H1 (cell line): ENCODE measurements around the gene KCNAB2. TPM values are rescaled to one million over a fixed set of nuclear protein-coding genes. Genes with fewer than 3 reads are reported as not detected.

Experiments
- CTCF ChIA-PET: fragments of 300-600 bp; sonication (Branson Sonifier 250); formaldehyde crosslinking; loops from one replicate; lab custom pipeline; 2021; ENCODE audit not compliant: partially characterized antibody; lab: Charles Lee
- POLR2A ChIA-PET: fragments of 300-600 bp; sonication (Branson Sonifier 250); formaldehyde crosslinking; loops from one replicate; lab custom pipeline; 2021; ENCODE audit warnings: inconsistent platforms; ENCODE audit not compliant: partially characterized antibody; lab: Charles Lee
- DNase-seq, 2 experiments: peaks; one replicate each; pipeline versions ENCODE4 v3.0.0 to v3.0.0-alpha.2; 2010 to 2022; ENCODE audit warnings: low spot score in 2 of 2, low read depth in 1 of 2, mixed read lengths in 1 of 2
- FAIRE-seq: peaks from 2 replicates; lab custom pipeline; 2011; peaks lifted over from hg19 to GRCh38; lab: Jason Lieb, UNC
- H2AFZ ChIP-seq: 2 replicates; pipeline ENCODE4 v1.8.1; 2012; ENCODE audit warnings: low read length, inconsistent platforms
- H2AK5ac ChIP-seq: 2 replicates; pipeline ENCODE4 v1.6.1; 2013; ENCODE audit warnings: low read depth, low read length
- H2BK120ac ChIP-seq: replicated peaks from 2 replicates; pipeline ENCODE3; 2013; ENCODE audit warnings: low read depth, low read length, inconsistent platforms
- H2BK12ac ChIP-seq: 2 replicates; pipeline ENCODE4 v1.6.1; 2013; ENCODE audit warnings: low read depth, low read length
- H2BK15ac ChIP-seq: 2 replicates; pipeline ENCODE4 v1.6.1; 2013; ENCODE audit warnings: low read length
- H2BK20ac ChIP-seq: 2 replicates; pipeline ENCODE4 v1.6.1; 2013; ENCODE audit warnings: low read length
- H2BK5ac ChIP-seq: 2 replicates; pipeline ENCODE4 v1.6.1; 2013; ENCODE audit warnings: low read depth, low read length
- H3K14ac ChIP-seq: 2 replicates; pipeline ENCODE4 v1.6.1; 2013; ENCODE audit warnings: inconsistent platforms; ENCODE audit not compliant: insufficient read length
- H3K18ac ChIP-seq: 2 replicates; pipeline ENCODE4 v1.6.1; 2013; ENCODE audit warnings: low read length; ENCODE audit errors: extremely low read depth
- H3K23ac ChIP-seq: 2 replicates; pipeline ENCODE4 v1.6.1; 2013; ENCODE audit warnings: inconsistent platforms; ENCODE audit not compliant: insufficient read length
- H3K23me2 ChIP-seq: 2 replicates; pipeline ENCODE4 v1.6.1; 2013; ENCODE audit warnings: low read depth, low read length
- H3K27ac ChIP-seq: 2 replicates; pipeline ENCODE4 v1.6.1; 2011; ENCODE audit warnings: low read depth, low read length, inconsistent platforms
- H3K27me3 ChIP-seq, 4 experiments: replicated peaks in 1 of 4; 1 replicate in 1 of 4; 2 replicates in 3 of 4; pipeline versions ENCODE4 v1.6.1 to v1.8.1; 2011 to 2013; ENCODE audit warnings: low read length in 3 of 4, mild to moderate bottlenecking in 3 of 4, inconsistent platforms in 2 of 4, mixed read lengths in 2 of 4, moderate library complexity in 1 of 4; ENCODE audit not compliant: control insufficient read depth in 3 of 4, insufficient read depth in 3 of 4; ENCODE audit errors: extremely low read depth in 1 of 4
- H3K36me3 ChIP-seq, 4 experiments: 2 replicates each; pipeline versions ENCODE4 v1.6.1 to v1.8.1; 2011 to 2013; ENCODE audit warnings: mild to moderate bottlenecking in 4 of 4, low read length in 3 of 4, moderate library complexity in 2 of 4, control low read depth in 1 of 4, inconsistent platforms in 1 of 4; ENCODE audit not compliant: insufficient read depth in 4 of 4, control insufficient read depth in 2 of 4
- H3K4ac ChIP-seq: replicated peaks from 2 replicates; pipeline ENCODE3; 2013; ENCODE audit warnings: low read length, low read depth, mixed read lengths, inconsistent platforms; ENCODE audit not compliant: insufficient read length
- H3K4me1 ChIP-seq, 4 experiments: replicated peaks in 1 of 4; 1 replicate in 1 of 4; 2 replicates in 3 of 4; pipeline versions ENCODE4 v1.6.1 to v1.8.1; 2011 to 2013; ENCODE audit warnings: low read length in 3 of 4, inconsistent platforms in 2 of 4, mixed read lengths in 1 of 4; ENCODE audit not compliant: insufficient read depth in 4 of 4, control insufficient read depth in 3 of 4
- H3K4me2 ChIP-seq, 2 experiments: 2 replicates each; pipeline versions ENCODE4 v1.6.1 to v1.8.1; 2011 to 2013; ENCODE audit warnings: low read depth in 2 of 2, low read length in 2 of 2, control low read depth in 1 of 2, inconsistent platforms in 1 of 2, mild to moderate bottlenecking in 1 of 2; ENCODE audit not compliant: insufficient read depth in 1 of 2
- H3K4me3 ChIP-seq, 4 experiments: fragments of 200-600, 300-600 bp in 1 of 4; sonication (generic), shearing (Covaris generic), sonication (Bioruptor Twin) in 1 of 4; 2 replicates each; pipeline versions ENCODE4 v1.5.1 to v1.8.1; 2011 to 2016; ENCODE audit warnings: low read length in 4 of 4, low read depth in 3 of 4, control low read depth in 2 of 4, inconsistent platforms in 2 of 4, mild to moderate bottlenecking in 2 of 4, mixed read lengths in 1 of 4, moderate library complexity in 1 of 4; ENCODE audit not compliant: insufficient read depth in 2 of 4; ENCODE audit errors: extremely low read depth in 1 of 4
- H3K56ac ChIP-seq: replicated peaks from 2 replicates; pipeline ENCODE3; 2013; ENCODE audit warnings: low read depth, mild to moderate bottlenecking, mixed read lengths, low read length, inconsistent platforms; ENCODE audit not compliant: insufficient read length
- H3K79me1 ChIP-seq: 2 replicates; pipeline ENCODE4 v1.6.1; 2013; ENCODE audit warnings: low read depth, low read length, control low read depth
- H3K79me2 ChIP-seq, 2 experiments: 2 replicates each; pipeline versions ENCODE4 v1.6.1 to v1.8.1; 2012 to 2013; ENCODE audit warnings: low read length in 2 of 2, mild to moderate bottlenecking in 2 of 2, inconsistent platforms in 1 of 2; ENCODE audit not compliant: insufficient read depth in 2 of 2, control insufficient read depth in 1 of 2
- H3K9ac ChIP-seq, 4 experiments: replicated peaks in 1 of 4; 1 replicate in 1 of 4; 2 replicates in 3 of 4; pipeline versions ENCODE4 v1.6.1 to v1.8.1; 2011 to 2013; ENCODE audit warnings: low read depth in 3 of 4, low read length in 3 of 4, control low read depth in 2 of 4, mild to moderate bottlenecking in 2 of 4, moderate library complexity in 2 of 4, inconsistent platforms in 1 of 4; ENCODE audit errors: extremely low read depth in 1 of 4
- H3K9me3 ChIP-seq, 2 experiments: 2 replicates each; pipeline versions ENCODE4 v1.6.1 to v1.8.1; 2012 to 2013; ENCODE audit warnings: mild to moderate bottlenecking in 2 of 2, moderate library complexity in 2 of 2, control low read depth in 1 of 2, inconsistent platforms in 1 of 2, low read depth in 1 of 2, low read length in 1 of 2, mixed read lengths in 1 of 2; ENCODE audit not compliant: insufficient read depth in 2 of 2
- H4K20me1 ChIP-seq, 2 experiments: replicated peaks in 1 of 2; 2 replicates each; pipeline versions ENCODE3 to v1.8.1; 2011 to 2013; ENCODE audit warnings: inconsistent platforms in 2 of 2, low read length in 2 of 2, mild to moderate bottlenecking in 1 of 2; ENCODE audit not compliant: insufficient read depth in 2 of 2, control insufficient read depth in 1 of 2
- H4K5ac ChIP-seq: 2 replicates; pipeline ENCODE4 v1.6.1; 2013; ENCODE audit warnings: low read length, low read depth, mixed read lengths, inconsistent platforms; ENCODE audit not compliant: insufficient read length
- H4K8ac ChIP-seq: 2 replicates; pipeline ENCODE4 v1.8.0; 2013; ENCODE audit warnings: mild to moderate bottlenecking, moderate library complexity, low read length, inconsistent platforms; ENCODE audit not compliant: insufficient read depth; ENCODE audit errors: extremely low read depth
- H4K91ac ChIP-seq: replicated peaks from 2 replicates; pipeline ENCODE3; 2013; ENCODE audit warnings: low read length, mixed read lengths, inconsistent platforms; ENCODE audit not compliant: insufficient read length
- CHD2 ChIP-seq: IDR thresholded peaks from 2 replicates; pipeline ENCODE4 v1.6.1; 2012; ENCODE audit warnings: low read length, improper control_type of control experiment
- GABPA ChIP-seq: IDR thresholded peaks from 2 replicates; pipeline ENCODE4 v1.6.1; 2011; ENCODE audit warnings: mild to moderate bottlenecking, low read length, moderate library complexity, borderline replicate concordance; ENCODE audit not compliant: insufficient read depth
- JUND ChIP-seq: IDR thresholded peaks from 2 replicates; pipeline ENCODE4 v1.6.1; 2011; ENCODE audit warnings: mild to moderate bottlenecking, improper control_type of control experiment, low read length
- NRF1 ChIP-seq: IDR thresholded peaks from 2 replicates; pipeline ENCODE4 v1.6.1; 2011; ENCODE audit warnings: mild to moderate bottlenecking, low read depth, low read length, improper control_type of control experiment
- PHF8 ChIP-seq: fragments of 200-600 bp; sonication (generic); conservative IDR thresholded peaks from 2 replicates; pipeline ENCODE4 v1.7.1; 2012; ENCODE audit warnings: low read depth, mild to moderate bottlenecking, inconsistent platforms, low read length, moderate library complexity
- RFX5 ChIP-seq: IDR thresholded peaks from 2 replicates; pipeline ENCODE4 v1.6.1; 2011; ENCODE audit warnings: low read depth, low read length, improper control_type of control experiment, borderline replicate concordance
- RNF2 ChIP-seq: fragments of 200-900, 300-1000 bp; sonication (generic); IDR thresholded peaks from 2 replicates; pipeline ENCODE4 v1.7.1; 2016; ENCODE audit warnings: borderline replicate concordance, low read depth, mild to moderate bottlenecking, antibody characterized with exemption, low read length; ENCODE audit not compliant: poor library complexity, severe bottlenecking; ENCODE audit errors: missing control alignments
- SP1 ChIP-seq: IDR thresholded peaks from 2 replicates; pipeline ENCODE4 v1.6.1; 2011; ENCODE audit warnings: low read depth, low read length
- SUZ12 ChIP-seq: fragments of 200-600 bp; sonication (generic); IDR thresholded peaks from 2 replicates; pipeline ENCODE4 v1.6.1; 2012; ENCODE audit warnings: mild to moderate bottlenecking, inconsistent platforms, low read length, moderate library complexity, mixed read lengths
- TEAD4 ChIP-seq: IDR thresholded peaks from 2 replicates; pipeline ENCODE4 v1.6.1; 2012; ENCODE audit warnings: low read depth, low read length, inconsistent platforms, mixed read lengths
- USF2 ChIP-seq: IDR thresholded peaks from 2 replicates; pipeline ENCODE4 v1.6.1; 2011; ENCODE audit warnings: low read length, improper control_type of control experiment
- ZNF274 ChIP-seq: IDR thresholded peaks from 2 replicates; pipeline ENCODE4 v1.7.0; 2012; ENCODE audit warnings: low read length, borderline replicate concordance; ENCODE audit errors: extremely low read depth
- WGBS, 2 experiments: shearing (Covaris generic) in 1 of 2; methylation state at CpG; one replicate each; pipeline versions ENCODE4 v1.1.6 to v1.1.7; 2013 to 2015; ENCODE audit warnings: low lambda C conversion rate in 2 of 2, mixed read lengths in 2 of 2, inconsistent platforms in 1 of 2, low coverage in 1 of 2, missing lambda C conversion rate in 1 of 2; ENCODE audit not compliant: insufficient replicate concordance in 2 of 2, insufficient coverage in 1 of 2, insufficient read length in 1 of 2; ENCODE audit errors: extremely low coverage in 1 of 2, missing lambda C conversion rate in 1 of 2; 5-methylcytosine and 5-hydroxymethylcytosine counted together
- polyA plus RNA-seq, 7 experiments: library from polyadenylated mRNA; depleted of rRNA in 3 of 7; stranded (reverse) in 5 of 7; unstranded in 2 of 7; fragments of >200 nt in 5 of 7; fragments of 200-250 nt in 2 of 7; gene quantifications; 1 replicate in 5 of 7; 2 replicates in 1 of 7; 4 replicates in 1 of 7; pipeline versions ENCODE4 v1.2.1 to v1.2.3, GENCODE V29; 2011 to 2013; ENCODE audit warnings: missing spikeins in 2 of 7, mixed read lengths in 2 of 7
- total RNA-seq: library from RNA; stranded (reverse); fragmentation: NEBNext Ultra II Directional; extraction: Animal tissue kit (Norgen Biotek cat#: 25700); gene quantifications from 2 replicates; pipeline ENCODE4 v1.2.1, GENCODE V29; 2021

The KCNAB2 gene
- total and polyA plus RNA-seq, 2 of the 8 experiments (the other 6 are each of a cell fraction or from before 2014, with no cell fraction given) = 4.5 to 7.0 TPM

- H4K20me1 ChIP-seq = peaks cover 0 to 2% of the 10 kb centered on the region in 2 experiments
- no peak overlapping the region for H4K91ac ChIP-seq
- WGBS, 2 experiments = 76% methylated on average over 13 of the region's 13 CpGs; no CpG with 5 or more reads in 1 of the 2 experiments
- no peak overlapping the region for H2BK12ac ChIP-seq
- DNase-seq (no peak), FAIRE-seq (no peak)
- H2AFZ ChIP-seq = no peak overlapping the region
- ChIA-PET POLR2A (no interaction called here), CTCF (interaction anchor here (0.6 to 3.7 kb wide), 7 partner anchors 8 to 228 kb away, joined by 3 to 17 read pairs (median 5); no protein-coding TSS in a partner anchor)
- H3K18ac ChIP-seq = no peak overlapping the region; the same call in 1 of the 2 replicates
- H2AK5ac ChIP-seq = no peak overlapping the region
- no peak overlapping the region for H4K5ac ChIP-seq
- H3K4me1 ChIP-seq = peaks cover 0 to under 1% (median 0%) of the 10 kb centered on the region in 4 experiments; a peak in 1 of 7 replicates
- H3K23ac ChIP-seq = no peak overlapping the region
- H3K9ac ChIP-seq = no peak overlapping the region
- H3K36me3 ChIP-seq = no peaks in the 10 kb centered on the region
- H3K4me2 ChIP-seq = no peak overlapping the region
- no peaks in the 10 kb centered on the region for H3K9me3 ChIP-seq
- peak overlapping the region; percentile 59; the same call in 1 of the 2 replicates for H4K8ac ChIP-seq
- H3K23me2 ChIP-seq = peaks cover 20% of the 10 kb centered on the region; the same call in 1 of the 2 replicates
- no peak overlapping the region for H2BK20ac ChIP-seq
- no peak overlapping the region for H3K14ac ChIP-seq
- H2BK120ac ChIP-seq = no peak overlapping the region
- H3K79me1 ChIP-seq = no peaks in the 10 kb centered on the region
- no peak overlapping the region for H3K27ac ChIP-seq
- no peak overlapping the region for H3K4ac ChIP-seq
- H3K27me3 ChIP-seq = no peaks in the 10 kb centered on the region; a peak in 1 of 7 replicates
- no peak overlapping the region for H2BK15ac ChIP-seq
- no peak overlapping the region for H3K56ac ChIP-seq
- H3K79me2 ChIP-seq = no peaks in the 10 kb centered on the region
- no peak overlapping the region for H3K4me3 ChIP-seq
- no peak overlapping the region for H2BK5ac ChIP-seq
- TF ChIP-seq NRF1 (no peak), JUND (no peak), RFX5 (no peak), ZNF274 (no peak), TEAD4 (no peak), GABPA (no peak), SP1 (no peak), PHF8 (no peak), USF2 (no peak), RNF2 (no peak), CHD2 (no peak), SUZ12 (no peak)
These were observed 58.3 kb downstream of the KCNAB2 start for GRCh38 chr1:6103854-6104530.
